HG03159 (cell line): Measurements from ENCODE around the gene INSYN2A.

ENCODE experiments used
- ATAC-seq: cut with Tn5 transposase; IDR thresholded peaks from one replicate; pipeline ENCODE4 v1.9.1; 2021; ENCODE audit warnings: mild to moderate bottlenecking, moderate library complexity; ENCODE audit not compliant: unreplicated experiment

INSYN2A gene

GRCh38 chr10:127154831-127155620 is 41.4 kb downstream of the INSYN2A start:
- no peak for ATAC-seq

GRCh38 chr10:127153181-127153580 is 43.2 kb downstream of the INSYN2A start:
- ATAC-seq: no peak

- no peak for ATAC-seq
Observed at GRCh38 chr10:127151981-127152699, 44.3 kb downstream of the INSYN2A start.

- no peak for ATAC-seq
Observed at GRCh38 chr10:127151541-127151940, 44.9 kb downstream of the INSYN2A start.

GRCh38 chr10:127150136-127150535 is 46.3 kb downstream of the INSYN2A start:
- ATAC-seq: no peak

GRCh38 chr10:127149501-127150081 is 46.8 kb downstream of the INSYN2A start:
- no peak for ATAC-seq

- ATAC-seq: no peak
Observed at GRCh38 chr10:127148933-127149220, 47.5 kb downstream of the INSYN2A start.

GRCh38 chr10:127148066-127148932 is 48.1 kb downstream of the INSYN2A start:
- no peak for ATAC-seq

- ATAC-seq: no peak
Observed at GRCh38 chr10:127146661-127147060, 49.7 kb downstream of the INSYN2A start.
